Jurkat, Clone E6-1 (cell line): ENCODE data around the gene LSM14A.
A peak's percentile ranks its signal among the peaks of the same experiment; 100 is the strongest.
"Not testable (repeated sequence)": the region's sequence is repeated elsewhere in the genome, so short reads cannot be mapped to it uniquely, and the experiment has no call there.

Experiments used
- DNase-seq: peaks from one replicate; pipeline ENCODE4 v3.0.0-alpha.2; 2011; ENCODE audit warnings: low read depth, low spot score
- H3K4me3 ChIP-seq: 2 replicates; pipeline ENCODE4 v1.5.1; 2011; ENCODE audit warnings: mild to moderate bottlenecking, low read length, control low read depth, moderate library complexity

The LSM14A gene

GRCh38 chr19:34154401-34154800 is 17.9 kb upstream of the LSM14A start:
- DNase-seq = no peak
- no peak overlapping the region for H3K4me3 ChIP-seq

- no peak for DNase-seq
- H3K4me3 ChIP-seq = no peak overlapping the region
Observed at GRCh38 chr19:34155686-34156085, 16.6 kb upstream of the LSM14A start.

- DNase-seq, H3K4me3 ChIP-seq: not testable (repeated sequence)
Observed at GRCh38 chr19:34158966-34159365, 13.3 kb upstream of the LSM14A start.

- DNase-seq, H3K4me3 ChIP-seq: not testable (repeated sequence)
Observed at GRCh38 chr19:34159541-34159940, 12.8 kb upstream of the LSM14A start.

GRCh38 chr19:34161902-34162301 is 10.4 kb upstream of the LSM14A start:
- not testable (repeated sequence) for H3K4me3 ChIP-seq, DNase-seq

GRCh38 chr19:34165295-34165738 is 7.0 kb upstream of the LSM14A start:
- no peak for DNase-seq
- H3K4me3 ChIP-seq = no peak overlapping the region

- DNase-seq = not testable (repeated sequence)
Observed at GRCh38 chr19:34169475-34170199, 2.7 kb upstream of the LSM14A start.

GRCh38 chr19:34171539-34171876 is 796 bp upstream of the LSM14A start:
- H3K4me3 ChIP-seq = peak overlapping the region; percentile 90
- no peak for DNase-seq

More at GRCh38 chr19:34169475-34170199, 2.7 kb upstream of the LSM14A start:
- not testable (repeated sequence) for H3K4me3 ChIP-seq

GRCh38 chr19:34172661-34173192 is 423 bp downstream of the LSM14A start:
- H3K4me3 ChIP-seq = peak overlapping the region; percentile 90
- DNase-seq = no peak

- peak overlapping the region; percentile 90 for H3K4me3 ChIP-seq
- DNase-seq = peak; percentile 15
Observed at GRCh38 chr19:34173193-34173956, 1.1 kb downstream of the LSM14A start.

- not testable (repeated sequence) for H3K4me3 ChIP-seq
Observed at GRCh38 chr19:34175173-34175572, 2.9 kb downstream of the LSM14A start.

GRCh38 chr19:34176581-34176980 is 4.3 kb downstream of the LSM14A start:
- H3K4me3 ChIP-seq = no peak overlapping the region

More at GRCh38 chr19:34175173-34175572, 2.9 kb downstream of the LSM14A start:
- not testable (repeated sequence) for DNase-seq

GRCh38 chr19:34178274-34178610 is 5.9 kb downstream of the LSM14A start:
- no peak overlapping the region for H3K4me3 ChIP-seq

More at GRCh38 chr19:34176581-34176980, 4.3 kb downstream of the LSM14A start:
- DNase-seq = no peak

GRCh38 chr19:34179066-34179465 is 6.8 kb downstream of the LSM14A start:
- H3K4me3 ChIP-seq = no peak overlapping the region

More at GRCh38 chr19:34178274-34178610, 5.9 kb downstream of the LSM14A start:
- DNase-seq = no peak

GRCh38 chr19:34180273-34180672 is 8.0 kb downstream of the LSM14A start:
- no peak overlapping the region for H3K4me3 ChIP-seq
- no peak for DNase-seq

More at GRCh38 chr19:34179066-34179465, 6.8 kb downstream of the LSM14A start:
- DNase-seq = no peak

- no peak overlapping the region for H3K4me3 ChIP-seq
- DNase-seq = no peak
Observed at GRCh38 chr19:34180709-34181108, 8.4 kb downstream of the LSM14A start.

GRCh38 chr19:34181111-34181864 is 9.0 kb downstream of the LSM14A start:
- no peak for DNase-seq
- no peak overlapping the region for H3K4me3 ChIP-seq

GRCh38 chr19:34182125-34182524 is 9.8 kb downstream of the LSM14A start:
- no peak overlapping the region for H3K4me3 ChIP-seq

GRCh38 chr19:34184880-34185491 is 12.7 kb downstream of the LSM14A start:
- no peak for DNase-seq

More at GRCh38 chr19:34182125-34182524, 9.8 kb downstream of the LSM14A start:
- no peak for DNase-seq

More at GRCh38 chr19:34184880-34185491, 12.7 kb downstream of the LSM14A start:
- no peak overlapping the region for H3K4me3 ChIP-seq
